ENCODE measurements around the gene MIS18A. TPM values are rescaled to one million over a fixed set of nuclear protein-coding genes. Genes with fewer than 3 reads are reported as not detected.

The MIS18A gene
- total RNA-seq, 4 donors from 2014 or later = 5.5 to 9.5 (median 7.9) TPM

GRCh38 chr21:32237021-32237420 lies 41.8 kb downstream of the MIS18A start:
- H3K4me3 ChIP-seq = no peak overlapping the region
- no peaks in the 10 kb centered on the region for H3K36me3 ChIP-seq
- TF ChIP-seq CTCF (IDR thresholded peaks at IDR 0.05) = no peak
- WGBS = 89% methylated on average over 3 of the region's 3 CpGs
- H3K27ac ChIP-seq = no peak overlapping the region
- DNase-seq (ENCODE audit: low spot score in 2 of 2) = no peak
- no peaks in the 10 kb centered on the region for H3K27me3 ChIP-seq
- H3K9me3 ChIP-seq = no peaks in the 10 kb centered on the region
- no peaks in the 10 kb centered on the region for H3K4me1 ChIP-seq

- Histone ChIP-seq H3K27me3 (no peaks in the 10 kb centered on the region), H3K36me3 (no peaks in the 10 kb centered on the region), H3K4me3 (no peak overlapping the region), H3K27ac (no peak overlapping the region), H3K9me3 (no peaks in the 10 kb centered on the region), H3K4me1 (no peaks in the 10 kb centered on the region)
- WGBS = 91% methylated on average over 4 of the region's 4 CpGs
- TF ChIP-seq EP300 (IDR thresholded peaks at IDR 0.05) (no peak), POLR2A (IDR thresholded peaks at IDR 0.05) (no peak), CTCF (IDR thresholded peaks at IDR 0.05) (no peak), POLR2AphosphoS5 (IDR thresholded peaks at IDR 0.05) (no peak)
- no peak for DNase-seq (ENCODE audit: low spot score in 2 of 2)
These were observed 45.0 kb downstream of the MIS18A start for GRCh38 chr21:32233722-32234301.

GRCh38 chr21:32233055-32233546 lies 45.7 kb downstream of the MIS18A start:
- Histone ChIP-seq H3K4me1 (no peaks in the 10 kb centered on the region), H3K9me3 (no peaks in the 10 kb centered on the region), H3K36me3 (no peaks in the 10 kb centered on the region), H3K27me3 (no peaks in the 10 kb centered on the region), H3K4me3 (no peak overlapping the region), H3K27ac (no peak overlapping the region)
- WGBS = 73% methylated on average over 4 of the region's 4 CpGs
- no peak for DNase-seq (ENCODE audit: low spot score in 2 of 2)
- no peak for TF ChIP-seq CTCF (IDR thresholded peaks at IDR 0.05)
- TF ChIP-seq EP300 (IDR thresholded peaks at IDR 0.05) = no peak
- no peak for TF ChIP-seq POLR2AphosphoS5 (IDR thresholded peaks at IDR 0.05)
- TF ChIP-seq POLR2A (IDR thresholded peaks at IDR 0.05) = no peak

GRCh38 chr21:32226444-32226843 lies 52.4 kb downstream of the MIS18A start:
- 84% methylated on average over 1 of the region's 1 CpG for whole genome bisulfite sequencing
- H3K36me3 ChIP-seq = no peaks in the 10 kb centered on the region
- H3K27ac ChIP-seq = no peak overlapping the region
- H3K4me1 ChIP-seq = no peaks in the 10 kb centered on the region
- no peak overlapping the region for H3K4me3 ChIP-seq
- DNase-seq (ENCODE audit: low spot score in 2 of 2) = no peak
- no peaks in the 10 kb centered on the region for H3K27me3 ChIP-seq
- TF ChIP-seq CTCF (IDR thresholded peaks at IDR 0.05) = no peak
- no peak for TF ChIP-seq EP300 (IDR thresholded peaks at IDR 0.05)
- TF ChIP-seq POLR2A (IDR thresholded peaks at IDR 0.05) = no peak
- TF ChIP-seq POLR2AphosphoS5 (IDR thresholded peaks at IDR 0.05) = no peak
- H3K9me3 ChIP-seq = no peaks in the 10 kb centered on the region

Other genes with a start within 250 kb of the MIS18A start
- 1 to 10 TPM in 1 of 4 donors, under 1 TPM in 1, not detected in 2; 0.98 to 1.8 TPM for gene MRAP, start 19.8 kb upstream of the MIS18A start, total RNA-seq
- gene URB1, start 114.0 kb upstream of the MIS18A start, total RNA-seq = 10 to 100 TPM; 23.7 to 49.4 (median 33.0) TPM
- gene EVA1C, start 133.7 kb upstream of the MIS18A start, total RNA-seq = 10 to 100 TPM; 57.1 to 98.6 (median 63.2) TPM